HepG2 (cell line): ENCODE measurements around the gene QRICH2. TPM values are rescaled to one million over a fixed set of nuclear protein-coding genes. Genes with fewer than 3 reads are reported as not detected.
A peak's percentile ranks its signal among the peaks of the same experiment; 100 is the strongest.

Source experiments
- CENPBD1 ChIP-seq: sonication (generic); formaldehyde crosslinking; IDR thresholded peaks from 2 replicates; pipeline ENCODE4 v1.8.0; 2022; ENCODE audit warnings: missing genetic modification reagents, low read depth, mild to moderate bottlenecking, borderline replicate concordance
- CREM ChIP-seq, 2 experiments: sonication (generic) in 1 of 2; formaldehyde crosslinking in 1 of 2; IDR thresholded peaks; 2 replicates each; pipeline versions ENCODE4 v1.4.0 to v1.6.1; 2016 to 2020; ENCODE audit warnings: antibody characterized with exemption in 1 of 2, mild to moderate bottlenecking in 1 of 2, missing genetic modification reagents in 1 of 2
- GABPA ChIP-seq, 2 experiments: IDR thresholded peaks; 2 replicates each; pipeline ENCODE4 v1.6.1; 2011 to 2016; ENCODE audit warnings: low read depth in 2 of 2, low read length in 1 of 2, missing biosample characterization in 1 of 2, missing genetic modification characterization in 1 of 2
- GPN1 ChIP-seq: sonication (generic); formaldehyde crosslinking; IDR thresholded peaks from 2 replicates; pipeline ENCODE4 v1.5.1; 2020; ENCODE audit warnings: missing genetic modification reagents, borderline replicate concordance
- GTF2F1 ChIP-seq: fragments of 150-350 bp; IDR thresholded peaks from 2 replicates; pipeline ENCODE4 v1.6.1; 2014; ENCODE audit warnings: low read length
- KDM5A ChIP-seq: fragments of 200-600 bp; sonication (generic); IDR thresholded peaks from 2 replicates; pipeline ENCODE4 v1.7.0; 2018; ENCODE audit warnings: antibody characterized with exemption, mild to moderate bottlenecking, low read length, borderline replicate concordance
- NR2C2 ChIP-seq: sonication (generic); formaldehyde crosslinking; IDR thresholded peaks from 2 replicates; pipeline ENCODE4 v1.4.0; 2020; ENCODE audit warnings: missing genetic modification reagents, mild to moderate bottlenecking, moderate library complexity, borderline replicate concordance
- PRMT3 ChIP-seq: sonication (generic); formaldehyde crosslinking; IDR thresholded peaks from 2 replicates; pipeline ENCODE4 v1.8.1; 2022; ENCODE audit warnings: low read depth, mild to moderate bottlenecking, moderate library complexity, missing genetic modification reagents, borderline replicate concordance
- RBM22 ChIP-seq: fragments of 200-400 bp; formaldehyde crosslinking; optimal IDR thresholded peaks from 2 replicates; pipeline ENCODE3; 2017; ENCODE audit warnings: mild to moderate bottlenecking, low read length, moderate library complexity
- SOX5 ChIP-seq: IDR thresholded peaks from 2 replicates; pipeline ENCODE4 v1.6.1; 2016; ENCODE audit warnings: borderline replicate concordance
- TAF1 ChIP-seq: sonication (generic); formaldehyde crosslinking; IDR thresholded peaks from 2 replicates; pipeline ENCODE4 v1.4.0; 2020; ENCODE audit warnings: missing genetic modification reagents
- ZFAT ChIP-seq: sonication (generic); formaldehyde crosslinking; conservative IDR thresholded peaks from 2 replicates; pipeline ENCODE4 v1.8.1; 2023; ENCODE audit warnings: missing genetic modification reagents, inconsistent platforms
- ZFP62 ChIP-seq: sonication (generic); formaldehyde crosslinking; IDR thresholded peaks from 2 replicates; pipeline ENCODE4 v1.4.0; 2020; ENCODE audit warnings: missing genetic modification reagents
- ZNF33A ChIP-seq: sonication (generic); formaldehyde crosslinking; IDR thresholded peaks from 2 replicates; pipeline ENCODE4 v1.5.1; 2020; ENCODE audit warnings: missing genetic modification reagents, mild to moderate bottlenecking, moderate library complexity, borderline replicate concordance
- ZNF549 ChIP-seq: sonication (generic); formaldehyde crosslinking; IDR thresholded peaks from 2 replicates; pipeline ENCODE4 v1.5.0; 2020; ENCODE audit warnings: missing genetic modification reagents
- ZNF747 ChIP-seq: sonication (generic); formaldehyde crosslinking; IDR thresholded peaks from 2 replicates; pipeline ENCODE4 v1.8.1; 2023; ENCODE audit warnings: missing genetic modification reagents, mild to moderate bottlenecking, borderline replicate concordance
- ZSCAN12 ChIP-seq: sonication (generic); formaldehyde crosslinking; IDR thresholded peaks from 2 replicates; pipeline ENCODE4 v1.9.0; 2021; ENCODE audit warnings: mild to moderate bottlenecking, missing genetic modification reagents
- polyA plus RNA-seq, 8 experiments: library from polyadenylated mRNA; depleted of rRNA in 3 of 8; stranded (reverse) in 7 of 8; unstranded in 1 of 8; fragments of >200 nt; fragmentation: Illumina TruSeq in 4 of 8; extraction: Trizol in 4 of 8; gene quantifications; 2 replicates each; pipeline versions ENCODE4 v1.2.1 to v1.2.3, GENCODE V29; 2011 to 2016; ENCODE audit warnings: low read depth in 4 of 8, missing spikeins in 1 of 8, mixed read lengths in 1 of 8; ENCODE audit not compliant: insufficient read depth in 1 of 8
- total RNA-seq, 5 experiments: library from RNA; depleted of rRNA; stranded (reverse); fragments of >200 nt; fragmentation: Illumina TruSeq; extraction: Trizol; gene quantifications; 2 replicates each; pipeline ENCODE4 v1.2.3, GENCODE V29; 2016; ENCODE audit warnings: low read depth in 1 of 5
- TF ChIP-seq, protein P1 (sequence below): sonication (generic); formaldehyde crosslinking; conservative IDR thresholded peaks from 2 replicates; pipeline ENCODE4 v1.4.0; 2020; ENCODE audit warnings: missing genetic modification reagents
- TF ChIP-seq, protein P2 (sequence below): sonication (generic); formaldehyde crosslinking; IDR thresholded peaks from 2 replicates; pipeline ENCODE4 v1.5.1; 2020; ENCODE audit warnings: mild to moderate bottlenecking, missing genetic modification reagents, moderate library complexity
- TF ChIP-seq, protein P3 (sequence below): sonication (generic); formaldehyde crosslinking; conservative IDR thresholded peaks from 2 replicates; pipeline ENCODE4 v1.5.0; 2020; ENCODE audit warnings: missing genetic modification reagents
- TF ChIP-seq, protein P4 (sequence below): sonication (generic); formaldehyde crosslinking; IDR thresholded peaks from 2 replicates; pipeline ENCODE4 v1.4.0; 2020; ENCODE audit warnings: mild to moderate bottlenecking, missing genetic modification reagents

QRICH2 gene
- total and polyA plus RNA-seq, 2 of the 13 experiments (the other 11 are each of a cell fraction or from before 2014, with no cell fraction given), result 3.7 to 5.7 TPM

GRCh38 chr17:76252040-76252954, 55.8 kb downstream of the QRICH2 start (continued):
- TF ChIP-seq GABPA (IDR thresholded peaks at IDR 0.05; ENCODE audit: low read depth, low read length) (no peak), GABPA (CRISPR knock-in tag; IDR thresholded peaks at IDR 0.05; ENCODE audit: low read depth) (peak; percentile 32; the same call in 1 of the 2 replicates), ZNF549 (CRISPR knock-in tag) (no peak), PRMT3 (peak; percentile 20; the same call in 1 of the 2 replicates), CREM (IDR thresholded peaks at IDR 0.05) (peak; percentile 47), CREM (CRISPR knock-in tag; IDR thresholded peaks at IDR 0.05) (no peak), NR2C2 (peak; percentile 67; the same call in 1 of the 2 replicates), TAF1 (CRISPR knock-in tag) (0 out of 2 replicates have a peak, but pooled peaks have one; percentile 31), ZFP62 (CRISPR knock-in tag) (no peak), ZFAT (CRISPR knock-in tag) (no peak), GTF2F1 (no peak), ZSCAN12 (no peak), RBM22 (no peak), ZNF33A (CRISPR knock-in tag) (no peak), SOX5 (CRISPR knock-in tag) (peak; percentile 96), CENPBD1 (0 out of 2 replicates have a peak, but pooled peaks have one; percentile 74), GPN1 (CRISPR knock-in tag) (no peak), KDM5A (no peak), ZNF747 (CRISPR knock-in tag) (no peak)
- TF ChIP-seq, protein P1, sequence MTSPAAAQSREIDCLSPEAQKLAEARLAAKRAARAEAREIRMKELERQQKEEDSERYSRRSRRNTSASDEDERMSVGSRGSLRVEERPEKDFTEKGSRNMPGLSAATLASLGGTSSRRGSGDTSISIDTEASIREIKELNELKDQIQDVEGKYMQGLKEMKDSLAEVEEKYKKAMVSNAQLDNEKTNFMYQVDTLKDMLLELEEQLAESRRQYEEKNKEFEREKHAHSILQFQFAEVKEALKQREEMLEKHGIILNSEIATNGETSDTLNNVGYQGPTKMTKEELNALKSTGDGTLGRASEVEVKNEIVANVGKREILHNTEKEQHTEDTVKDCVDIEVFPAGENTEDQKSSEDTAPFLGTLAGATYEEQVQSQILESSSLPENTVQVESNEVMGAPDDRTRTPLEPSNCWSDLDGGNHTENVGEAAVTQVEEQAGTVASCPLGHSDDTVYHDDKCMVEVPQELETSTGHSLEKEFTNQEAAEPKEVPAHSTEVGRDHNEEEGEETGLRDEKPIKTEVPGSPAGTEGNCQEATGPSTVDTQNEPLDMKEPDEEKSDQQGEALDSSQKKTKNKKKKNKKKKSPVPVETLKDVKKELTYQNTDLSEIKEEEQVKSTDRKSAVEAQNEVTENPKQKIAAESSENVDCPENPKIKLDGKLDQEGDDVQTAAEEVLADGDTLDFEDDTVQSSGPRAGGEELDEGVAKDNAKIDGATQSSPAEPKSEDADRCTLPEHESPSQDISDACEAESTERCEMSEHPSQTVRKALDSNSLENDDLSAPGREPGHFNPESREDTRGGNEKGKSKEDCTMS (CRISPR knock-in tag), result no peak
- TF ChIP-seq, protein P2, sequence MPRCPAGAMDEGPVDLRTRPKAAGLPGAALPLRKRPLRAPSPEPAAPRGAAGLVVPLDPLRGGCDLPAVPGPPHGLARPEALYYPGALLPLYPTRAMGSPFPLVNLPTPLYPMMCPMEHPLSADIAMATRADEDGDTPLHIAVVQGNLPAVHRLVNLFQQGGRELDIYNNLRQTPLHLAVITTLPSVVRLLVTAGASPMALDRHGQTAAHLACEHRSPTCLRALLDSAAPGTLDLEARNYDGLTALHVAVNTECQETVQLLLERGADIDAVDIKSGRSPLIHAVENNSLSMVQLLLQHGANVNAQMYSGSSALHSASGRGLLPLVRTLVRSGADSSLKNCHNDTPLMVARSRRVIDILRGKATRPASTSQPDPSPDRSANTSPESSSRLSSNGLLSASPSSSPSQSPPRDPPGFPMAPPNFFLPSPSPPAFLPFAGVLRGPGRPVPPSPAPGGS (CRISPR knock-in tag), result no peak
- TF ChIP-seq, protein P3, sequence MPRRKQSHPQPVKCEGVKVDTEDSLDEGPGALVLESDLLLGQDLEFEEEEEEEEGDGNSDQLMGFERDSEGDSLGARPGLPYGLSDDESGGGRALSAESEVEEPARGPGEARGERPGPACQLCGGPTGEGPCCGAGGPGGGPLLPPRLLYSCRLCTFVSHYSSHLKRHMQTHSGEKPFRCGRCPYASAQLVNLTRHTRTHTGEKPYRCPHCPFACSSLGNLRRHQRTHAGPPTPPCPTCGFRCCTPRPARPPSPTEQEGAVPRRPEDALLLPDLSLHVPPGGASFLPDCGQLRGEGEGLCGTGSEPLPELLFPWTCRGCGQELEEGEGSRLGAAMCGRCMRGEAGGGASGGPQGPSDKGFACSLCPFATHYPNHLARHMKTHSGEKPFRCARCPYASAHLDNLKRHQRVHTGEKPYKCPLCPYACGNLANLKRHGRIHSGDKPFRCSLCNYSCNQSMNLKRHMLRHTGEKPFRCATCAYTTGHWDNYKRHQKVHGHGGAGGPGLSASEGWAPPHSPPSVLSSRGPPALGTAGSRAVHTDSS (CRISPR knock-in tag), result no peak
- TF ChIP-seq, protein P4, sequence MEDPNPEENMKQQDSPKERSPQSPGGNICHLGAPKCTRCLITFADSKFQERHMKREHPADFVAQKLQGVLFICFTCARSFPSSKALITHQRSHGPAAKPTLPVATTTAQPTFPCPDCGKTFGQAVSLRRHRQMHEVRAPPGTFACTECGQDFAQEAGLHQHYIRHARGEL (CRISPR knock-in tag), result no peak
